Hematopoietic multipotent progenitor cell treated with erythropoietin and hydrocortisone succinate and interleukin-3 and kit ligand, for 8 days (in vitro differentiated cells): ENCODE results near the gene GRIN3B.
A peak's percentile ranks its signal among the peaks of the same experiment; 100 is the strongest.
"Not testable (repeated sequence)": the region's sequence is repeated elsewhere in the genome, so short reads cannot be mapped to it uniquely, and the experiment has no call there.

Source experiments
- DNase-seq: peaks from one replicate; pipeline ENCODE4 v3.0.0-alpha.2; 2015

Gene GRIN3B

GRCh38 chr19:1000095-1000494 lies at the start of gene GRIN3B:
GRIN3B (plus strand) TSS chr19:1000419; CDS start chr19:1000438, 19 bp downstream.
- peak; percentile 50 for DNase-seq

- DNase-seq = no peak
These were observed 48.1 kb upstream of the GRIN3B start for GRCh38 chr19:952049-952679.

- DNase-seq = no peak
These were observed 47.4 kb upstream of the GRIN3B start for GRCh38 chr19:952680-953444.

GRCh38 chr19:953445-954271 lies 46.6 kb upstream of the GRIN3B start:
- DNase-seq = no peak

- no peak for DNase-seq
These were observed 45.9 kb upstream of the GRIN3B start for GRCh38 chr19:954272-954671.

GRCh38 chr19:954672-955494 lies 45.3 kb upstream of the GRIN3B start:
- no peak for DNase-seq

- DNase-seq = no peak
These were observed 44.1 kb upstream of the GRIN3B start for GRCh38 chr19:955803-956765.

- DNase-seq = no peak
These were observed 43.3 kb upstream of the GRIN3B start for GRCh38 chr19:956766-957440.

GRCh38 chr19:957578-957977 lies 42.6 kb upstream of the GRIN3B start:
- not testable (repeated sequence) for DNase-seq

GRCh38 chr19:958967-959855 lies 41.0 kb upstream of the GRIN3B start:
- DNase-seq = no peak

GRCh38 chr19:960020-960419 lies 40.2 kb upstream of the GRIN3B start:
- no peak for DNase-seq

- no peak for DNase-seq
These were observed 39.6 kb upstream of the GRIN3B start for GRCh38 chr19:960601-960938.

- DNase-seq = peak; percentile 93
These were observed 38.2 kb upstream of the GRIN3B start for GRCh38 chr19:961866-962620.

GRCh38 chr19:962683-963400 lies 37.4 kb upstream of the GRIN3B start:
- no peak for DNase-seq

- DNase-seq = no peak
These were observed 36.7 kb upstream of the GRIN3B start for GRCh38 chr19:963486-963951.

GRCh38 chr19:964116-964520 lies 36.1 kb upstream of the GRIN3B start:
- DNase-seq = no peak

- DNase-seq = peak; percentile 28
These were observed 35.2 kb upstream of the GRIN3B start for GRCh38 chr19:964761-965694.
